ENCODE data around the gene NDST1.

GRCh38 chr5:150521522-150521817, 13.5 kb downstream of the NDST1 start:
- no peak for TF ChIP-seq CTCF (IDR thresholded peaks at IDR 0.05; ENCODE audit: low read length)
- TF ChIP-seq EZH2 (IDR thresholded peaks at IDR 0.05; ENCODE audit: borderline replicate concordance, low read length): no peak
